Renal cortical epithelial cell (primary cell): Measurements from ENCODE around the gene PLOD3. TPM values are rescaled to one million over a fixed set of nuclear protein-coding genes. Genes with fewer than 3 reads are reported as not detected.

ENCODE experiments used
- DNase-seq: peaks from one replicate; pipeline ENCODE4 v3.0.0-alpha.2; 2011; ENCODE audit warnings: low read depth
- total RNA-seq: library from RNA; depleted of rRNA; stranded (reverse); fragments of >200 nt; gene quantifications from 2 replicates; pipeline ENCODE4 v1.2.3, GENCODE V29; 2014

Gene PLOD3
- total RNA-seq, 1 donor from 2014 or later = 55.8 TPM

- DNase-seq = no peak
These were observed 22.0 kb upstream of the PLOD3 start for GRCh38 chr7:101239191-101239950.

GRCh38 chr7:101238226-101239182, 21.1 kb upstream of the PLOD3 start:
- no peak for DNase-seq

- no peak for DNase-seq
These were observed 20.1 kb upstream of the PLOD3 start, which contains the start of gene CLDN15 for GRCh38 chr7:101237206-101238067. TSS of gene CLDN15 (minus strand) at chr7:101237802. CDS start at chr7:101237581, 221 bp downstream.

GRCh38 chr7:101236292-101236835, 19.0 kb upstream of the PLOD3 start:
- no peak for DNase-seq

GRCh38 chr7:101235522-101235921, 18.1 kb upstream of the PLOD3 start:
- DNase-seq = no peak

- DNase-seq = no peak
These were observed 17.7 kb upstream of the PLOD3 start for GRCh38 chr7:101235050-101235449.

GRCh38 chr7:101234636-101235035, 17.3 kb upstream of the PLOD3 start:
- no peak for DNase-seq

- DNase-seq = no peak
These were observed 16.6 kb upstream of the PLOD3 start for GRCh38 chr7:101233907-101234547.

GRCh38 chr7:101232141-101232850, 14.9 kb upstream of the PLOD3 start:
- no peak for DNase-seq

GRCh38 chr7:101231644-101232043, 14.3 kb upstream of the PLOD3 start:
- no peak for DNase-seq

GRCh38 chr7:101226721-101227120, 9.3 kb upstream of the PLOD3 start:
- DNase-seq = no peak

- DNase-seq = no peak
These were observed 8.3 kb upstream of the PLOD3 start for GRCh38 chr7:101225650-101226049.

- no peak for DNase-seq
These were observed 6.1 kb upstream of the PLOD3 start for GRCh38 chr7:101223528-101223927.

- no peak for DNase-seq
These were observed 5.0 kb upstream of the PLOD3 start for GRCh38 chr7:101222275-101222830.

GRCh38 chr7:101220295-101220694, 2.9 kb upstream of the PLOD3 start:
- DNase-seq = no peak

- DNase-seq = peak; percentile 22
These were observed 1.1 kb upstream of the PLOD3 start for GRCh38 chr7:101218236-101219125.

GRCh38 chr7:101216860-101217387, 457 bp downstream of the PLOD3 start:
- no peak for DNase-seq

GRCh38 chr7:101216001-101216859, 1.2 kb downstream of the PLOD3 start:
- DNase-seq = no peak
